ENCODE data around the gene COMMD4.

COMMD4 gene

GRCh38 chr15:75327005-75327404 is 8.9 kb upstream of the COMMD4 start:
- Histone ChIP-seq H2AFZ (ENCODE audit: low read length) (no peak overlapping the region), H2BK120ac (ENCODE audit: low read depth, low read length) (no peak overlapping the region), H3K27ac (replicated peaks; ENCODE audit: low read length) (no peak overlapping the region), H3K4me2 (ENCODE audit: insufficient read depth, low read length, poor library complexity, severe bottlenecking) (no peak overlapping the region), H3K4me1 (ENCODE audit: control insufficient read depth in 2 of 2, insufficient read depth in 1 of 2, low read depth in 1 of 2, low read length in 2 of 2) (no peaks in the 10 kb centered on the region), H3K9me3 (replicated peaks in 1 of 2; ENCODE audit: control insufficient read depth in 2 of 2, insufficient read depth in 1 of 2, low read depth in 1 of 2, low read length in 2 of 2) (no peaks in the 10 kb centered on the region), H2BK12ac (ENCODE audit: low read length) (no peak overlapping the region), H2BK5ac (ENCODE audit: low read length) (no peak overlapping the region), H3K36me3 (replicated peaks in 1 of 2; ENCODE audit: control insufficient read depth in 2 of 2, insufficient read depth in 2 of 2, low read length in 2 of 2) (no peaks in the 10 kb centered on the region), H4K8ac (ENCODE audit: low read depth, low read length) (no peak overlapping the region), H3K4me3 (ENCODE audit: low read length in 2 of 2) (no peak overlapping the region), H3K14ac (ENCODE audit: low read length) (peak overlapping the region; percentile 38), H3K9ac (ENCODE audit: low read depth, low read length, poor library complexity) (peak overlapping the region; percentile 60), H3K27me3 (ENCODE audit: control insufficient read depth in 3 of 3, insufficient read depth in 3 of 3, low read depth in 1 of 3, low read length in 3 of 3) (peaks cover 0 to 17% (median 0%) of the 10 kb centered on the region in 3 experiments), H3K23ac (ENCODE audit: low read depth, low read length, poor library complexity) (peak overlapping the region; percentile 65), H4K91ac (ENCODE audit: low read depth, low read length, poor library complexity) (no peak overlapping the region), H2BK15ac (ENCODE audit: low read length) (no peak overlapping the region), H3K79me1 (ENCODE audit: low read depth, low read length) (no peaks in the 10 kb centered on the region), H3K18ac (ENCODE audit: low read length) (no peak overlapping the region), H2AK5ac (ENCODE audit: low read depth, low read length) (peak overlapping the region; percentile 56), H3K4ac (ENCODE audit: low read length) (no peak overlapping the region)
- no peak for DNase-seq (ENCODE audit: low spot score)
- no CpG with 5 or more reads among the region's 4 CpGs for WGBS, 2 donors (ENCODE audit: extremely low coverage in 2 of 2, insufficient read length in 2 of 2, insufficient replicate concordance in 1 of 2)

GRCh38 chr15:75327491-75327890 is 8.4 kb upstream of the COMMD4 start:
- Histone ChIP-seq H3K18ac (ENCODE audit: low read length) (no peak overlapping the region), H3K27ac (replicated peaks; ENCODE audit: low read length) (no peak overlapping the region), H3K4me1 (ENCODE audit: control insufficient read depth in 2 of 2, insufficient read depth in 1 of 2, low read depth in 1 of 2, low read length in 2 of 2) (no peaks in the 10 kb centered on the region), H2BK120ac (ENCODE audit: low read depth, low read length) (no peak overlapping the region), H2BK15ac (ENCODE audit: low read length) (no peak overlapping the region), H3K14ac (ENCODE audit: low read length) (no peak overlapping the region), H3K27me3 (ENCODE audit: control insufficient read depth in 3 of 3, insufficient read depth in 3 of 3, low read depth in 1 of 3, low read length in 3 of 3) (peaks cover 0 to 22% (median 0%) of the 10 kb centered on the region in 3 experiments), H3K4ac (ENCODE audit: low read length) (no peak overlapping the region), H2BK12ac (ENCODE audit: low read length) (no peak overlapping the region), H3K9ac (ENCODE audit: low read depth, low read length, poor library complexity) (no peak overlapping the region), H3K36me3 (replicated peaks in 1 of 2; ENCODE audit: control insufficient read depth in 2 of 2, insufficient read depth in 2 of 2, low read length in 2 of 2) (no peaks in the 10 kb centered on the region), H3K79me1 (ENCODE audit: low read depth, low read length) (no peaks in the 10 kb centered on the region), H3K4me3 (ENCODE audit: low read length in 2 of 2) (no peak overlapping the region), H3K23ac (ENCODE audit: low read depth, low read length, poor library complexity) (no peak overlapping the region), H4K91ac (ENCODE audit: low read depth, low read length, poor library complexity) (no peak overlapping the region), H3K4me2 (ENCODE audit: insufficient read depth, low read length, poor library complexity, severe bottlenecking) (no peak overlapping the region), H2BK5ac (ENCODE audit: low read length) (no peak overlapping the region), H4K8ac (ENCODE audit: low read depth, low read length) (no peak overlapping the region), H2AK5ac (ENCODE audit: low read depth, low read length) (peak overlapping the region; percentile 56), H2AFZ (ENCODE audit: low read length) (no peak overlapping the region), H3K9me3 (replicated peaks in 1 of 2; ENCODE audit: control insufficient read depth in 2 of 2, insufficient read depth in 1 of 2, low read depth in 1 of 2, low read length in 2 of 2) (no peaks in the 10 kb centered on the region)
- no CpG with 5 or more reads among the region's 3 CpGs for WGBS, 2 donors (ENCODE audit: extremely low coverage in 2 of 2, insufficient read length in 2 of 2, insufficient replicate concordance in 1 of 2)
- no peak for DNase-seq (ENCODE audit: low spot score)

- Histone ChIP-seq H3K23ac (ENCODE audit: low read depth, low read length, poor library complexity) (no peak overlapping the region), H2BK120ac (ENCODE audit: low read depth, low read length) (no peak overlapping the region), H3K79me1 (ENCODE audit: low read depth, low read length) (no peaks in the 10 kb centered on the region), H3K4me3 (ENCODE audit: low read length in 2 of 2) (no peak overlapping the region), H3K4me2 (ENCODE audit: insufficient read depth, low read length, poor library complexity, severe bottlenecking) (no peak overlapping the region), H2AK5ac (ENCODE audit: low read depth, low read length) (peak overlapping the region; percentile 24), H3K14ac (ENCODE audit: low read length) (no peak overlapping the region), H4K91ac (ENCODE audit: low read depth, low read length, poor library complexity) (no peak overlapping the region), H3K4me1 (ENCODE audit: control insufficient read depth in 2 of 2, insufficient read depth in 1 of 2, low read depth in 1 of 2, low read length in 2 of 2) (no peaks in the 10 kb centered on the region), H2BK12ac (ENCODE audit: low read length) (no peak overlapping the region), H3K18ac (ENCODE audit: low read length) (no peak overlapping the region), H2BK15ac (ENCODE audit: low read length) (no peak overlapping the region), H3K9ac (ENCODE audit: low read depth, low read length, poor library complexity) (no peak overlapping the region), H3K4ac (ENCODE audit: low read length) (no peak overlapping the region), H3K27me3 (ENCODE audit: control insufficient read depth in 3 of 3, insufficient read depth in 3 of 3, low read depth in 1 of 3, low read length in 3 of 3) (peaks cover 0 to 22% (median 0%) of the 10 kb centered on the region in 3 experiments), H3K27ac (replicated peaks; ENCODE audit: low read length) (no peak overlapping the region), H2BK5ac (ENCODE audit: low read length) (no peak overlapping the region), H4K8ac (ENCODE audit: low read depth, low read length) (no peak overlapping the region), H3K36me3 (replicated peaks in 1 of 2; ENCODE audit: control insufficient read depth in 2 of 2, insufficient read depth in 2 of 2, low read length in 2 of 2) (no peaks in the 10 kb centered on the region), H3K9me3 (replicated peaks in 1 of 2; ENCODE audit: control insufficient read depth in 2 of 2, insufficient read depth in 1 of 2, low read depth in 1 of 2, low read length in 2 of 2) (no peaks in the 10 kb centered on the region), H2AFZ (ENCODE audit: low read length) (no peak overlapping the region)
- WGBS, 2 donors (ENCODE audit: extremely low coverage in 2 of 2, insufficient read length in 2 of 2, insufficient replicate concordance in 1 of 2) = no CpG with 5 or more reads among the region's 10 CpGs
- no peak for DNase-seq (ENCODE audit: low spot score)
Measured at GRCh38 chr15:75328493-75329314, 7.2 kb upstream of the COMMD4 start.

- no peaks in the 10 kb centered on the region for H3K79me1 ChIP-seq (ENCODE audit: low read depth, low read length)
- no peak overlapping the region for H4K8ac ChIP-seq (ENCODE audit: low read depth, low read length)
- H3K23ac ChIP-seq (ENCODE audit: low read depth, low read length, poor library complexity) = no peak overlapping the region
- no peak overlapping the region for H3K4me3 ChIP-seq (ENCODE audit: low read length in 2 of 2)
- H2BK120ac ChIP-seq (ENCODE audit: low read depth, low read length) = no peak overlapping the region
- no peak for DNase-seq (ENCODE audit: low spot score)
- no peak overlapping the region for H3K14ac ChIP-seq (ENCODE audit: low read length)
- H4K91ac ChIP-seq (ENCODE audit: low read depth, low read length, poor library complexity) = no peak overlapping the region
- no peak overlapping the region for H2BK15ac ChIP-seq (ENCODE audit: low read length)
- H3K4ac ChIP-seq (ENCODE audit: low read length) = no peak overlapping the region
- no peak overlapping the region for H3K18ac ChIP-seq (ENCODE audit: low read length)
- no peak overlapping the region for H3K9ac ChIP-seq (ENCODE audit: low read depth, low read length, poor library complexity)
- H3K27me3 ChIP-seq (ENCODE audit: control insufficient read depth in 3 of 3, insufficient read depth in 3 of 3, low read depth in 1 of 3, low read length in 3 of 3) = peaks cover 0 to 22% (median 0%) of the 10 kb centered on the region in 3 experiments
- no peak overlapping the region for H2AFZ ChIP-seq (ENCODE audit: low read length)
- H2BK12ac ChIP-seq (ENCODE audit: low read length) = no peak overlapping the region
- H3K9me3 ChIP-seq (replicated peaks in 1 of 2; ENCODE audit: control insufficient read depth in 2 of 2, insufficient read depth in 1 of 2, low read depth in 1 of 2, low read length in 2 of 2) = no peaks in the 10 kb centered on the region
- H2BK5ac ChIP-seq (ENCODE audit: low read length) = no peak overlapping the region
- H3K4me2 ChIP-seq (ENCODE audit: insufficient read depth, low read length, poor library complexity, severe bottlenecking) = no peak overlapping the region
- no peaks in the 10 kb centered on the region for H3K36me3 ChIP-seq (replicated peaks in 1 of 2; ENCODE audit: control insufficient read depth in 2 of 2, insufficient read depth in 2 of 2, low read length in 2 of 2)
- no peak overlapping the region for H2AK5ac ChIP-seq (ENCODE audit: low read depth, low read length)
- no peaks in the 10 kb centered on the region for H3K4me1 ChIP-seq (ENCODE audit: control insufficient read depth in 2 of 2, insufficient read depth in 1 of 2, low read depth in 1 of 2, low read length in 2 of 2)
- WGBS, 2 donors (ENCODE audit: extremely low coverage in 2 of 2, insufficient read length in 2 of 2, insufficient replicate concordance in 1 of 2) = no CpG with 5 or more reads among the region's 2 CpGs
- no peak overlapping the region for H3K27ac ChIP-seq (replicated peaks; ENCODE audit: low read length)
Measured at GRCh38 chr15:75329571-75329970, 6.3 kb upstream of the COMMD4 start.
